Upper lobe of left lung (tissue), 4 donors: ENCODE data around the gene SAE1.

Experiments used
- EP300 ChIP-seq, 4 donors: sonication (generic); formaldehyde crosslinking; IDR thresholded peaks; one replicate each; pipeline ENCODE4 v1.5.1; 2017; ENCODE audit warnings: antibody characterized with exemption in 4 of 4, control low read depth in 2 of 4
- POLR2A ChIP-seq, 4 donors: fragments of 450-650 bp; IDR thresholded peaks; one replicate each; pipeline ENCODE4 v1.5.1; 2016 to 2017; ENCODE audit warnings: antibody characterized with exemption in 4 of 4, mild to moderate bottlenecking in 2 of 4
- POLR2AphosphoS5 ChIP-seq, 2 donors: sonication (generic); formaldehyde crosslinking; IDR thresholded peaks; one replicate each; pipeline ENCODE4 v1.5.1; 2017; ENCODE audit warnings: antibody characterized with exemption in 2 of 2

DNA sequence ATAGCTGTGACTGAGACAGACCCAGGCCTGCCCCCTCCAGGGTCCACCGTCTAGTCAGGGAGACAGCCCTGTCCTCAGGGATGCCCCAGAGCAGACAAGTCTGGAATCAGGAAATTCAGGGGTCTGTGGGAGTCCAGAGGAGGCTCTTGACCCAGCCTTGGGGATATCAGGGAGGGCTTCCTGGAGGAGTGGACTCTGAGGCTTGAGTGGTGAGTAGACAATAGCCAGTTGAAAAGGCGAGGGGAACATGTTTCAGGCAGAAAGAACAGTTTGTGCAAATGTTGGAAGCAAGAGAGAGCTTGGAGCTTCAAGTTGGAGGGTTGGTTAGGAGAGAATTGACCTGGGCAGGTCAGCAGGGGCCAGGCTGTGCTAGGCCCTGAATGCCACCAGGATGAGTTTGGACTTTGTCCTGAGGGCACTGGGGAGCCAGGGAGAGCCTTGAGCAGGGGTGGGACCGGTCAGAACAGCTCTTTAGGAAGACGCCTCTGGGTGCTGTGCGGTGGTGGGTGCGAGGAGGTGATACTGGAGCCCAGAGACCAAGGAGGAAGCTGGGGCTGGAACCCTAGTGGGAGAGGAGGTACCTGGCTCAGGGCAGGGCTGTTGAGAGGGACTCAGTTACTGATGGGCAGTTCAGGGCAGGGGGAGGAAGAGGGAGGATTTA lies 128.4 kb downstream of the SAE1 start:
- TF ChIP-seq POLR2AphosphoS5 (IDR thresholded peaks at IDR 0.05) (no peak), EP300 (IDR thresholded peaks at IDR 0.05) (no peak), POLR2A (IDR thresholded peaks at IDR 0.05) (no peak)
